ENCODE results near the gene NEURL1.

Gene NEURL1

DNA sequence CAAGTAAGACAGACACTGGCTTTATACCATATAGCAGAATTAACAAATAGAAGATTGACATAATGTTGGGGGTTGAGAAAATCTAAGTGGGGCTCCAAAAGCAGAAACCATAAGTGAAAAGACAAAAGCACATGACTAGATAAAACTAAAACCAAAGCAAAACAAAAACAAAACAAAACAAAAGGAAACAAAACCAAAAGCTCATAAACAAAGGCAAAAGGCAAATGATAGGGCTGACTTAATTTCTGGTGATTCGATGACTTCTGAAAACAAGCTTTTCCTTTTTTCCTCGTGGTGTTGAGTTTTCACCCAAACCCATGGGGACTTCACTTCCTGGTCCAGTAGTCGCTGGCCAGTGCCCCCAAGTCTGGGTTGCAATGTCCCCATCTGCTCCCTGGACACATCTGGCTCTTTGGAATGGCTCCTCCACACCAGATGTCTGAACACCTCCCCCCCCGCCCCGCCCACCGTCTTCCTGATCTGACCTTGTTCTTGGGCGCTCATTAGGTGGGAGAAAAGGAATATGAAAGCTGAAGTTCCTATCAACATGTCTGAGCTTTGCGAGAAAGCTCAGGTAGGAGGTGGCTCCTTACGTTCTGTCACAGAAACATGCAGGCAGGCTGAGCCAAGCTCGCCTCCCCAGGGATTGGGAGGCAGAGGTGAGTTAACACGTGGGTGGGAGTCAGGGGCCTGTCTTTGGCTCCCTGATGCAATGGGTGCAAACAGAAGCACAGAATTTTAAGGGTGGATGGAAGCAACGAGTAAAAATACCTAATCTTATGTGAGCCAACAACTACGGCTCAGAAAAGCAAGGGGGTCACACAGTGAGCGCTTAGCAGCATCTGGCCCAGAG lies 121.0 kb downstream of the NEURL1 start:
- H3K4me3 ChIP-seq (ENCODE audit: low read depth, low read length): no peak overlapping the region
- peak; percentile 35 for DNase-seq (ENCODE audit: low read depth)
- TF ChIP-seq MAX (IDR thresholded peaks at IDR 0.05; ENCODE audit: low read depth, low read length): no peak
- no peak for TF ChIP-seq POLR2A (IDR thresholded peaks at IDR 0.05; ENCODE audit: extremely low read depth, insufficient read length)
- TF ChIP-seq MYC (IDR thresholded peaks at IDR 0.05; ENCODE audit: low read depth, low read length): no peak
- no peak for TF ChIP-seq CTCF (IDR thresholded peaks at IDR 0.05; ENCODE audit: low read depth, low read length)

GRCh38 chr10:103616705-103617601 lies 123.4 kb downstream of the NEURL1 start:
- peak; percentile 57 for TF ChIP-seq MYC (IDR thresholded peaks at IDR 0.05; ENCODE audit: low read depth, low read length)
- TF ChIP-seq MAX (IDR thresholded peaks at IDR 0.05; ENCODE audit: low read depth, low read length): no peak
- peak overlapping the region; percentile 30 for H3K4me3 ChIP-seq (ENCODE audit: low read depth, low read length)
- DNase-seq (ENCODE audit: low read depth): peak; percentile 99

GRCh38 chr10:103617602-103618385 lies 124.3 kb downstream of the NEURL1 start:
- no peak for DNase-seq (ENCODE audit: low read depth)
- TF ChIP-seq CTCF (IDR thresholded peaks at IDR 0.05; ENCODE audit: low read depth, low read length) (no peak), MYC (IDR thresholded peaks at IDR 0.05; ENCODE audit: low read depth, low read length) (no peak), POLR2A (IDR thresholded peaks at IDR 0.05; ENCODE audit: extremely low read depth, insufficient read length) (no peak), MAX (IDR thresholded peaks at IDR 0.05; ENCODE audit: low read depth, low read length) (no peak)
- H3K4me3 ChIP-seq (ENCODE audit: low read depth, low read length): no peak overlapping the region

GRCh38 chr10:103618575-103619423 lies 125.3 kb downstream of the NEURL1 start:
- TF ChIP-seq MYC (IDR thresholded peaks at IDR 0.05; ENCODE audit: low read depth, low read length) (no peak), CTCF (IDR thresholded peaks at IDR 0.05; ENCODE audit: low read depth, low read length) (no peak), MAX (IDR thresholded peaks at IDR 0.05; ENCODE audit: low read depth, low read length) (no peak), POLR2A (IDR thresholded peaks at IDR 0.05; ENCODE audit: extremely low read depth, insufficient read length) (no peak)
- peak; percentile 88 for DNase-seq (ENCODE audit: low read depth)
- H3K4me3 ChIP-seq (ENCODE audit: low read depth, low read length): no peak overlapping the region

DNA sequence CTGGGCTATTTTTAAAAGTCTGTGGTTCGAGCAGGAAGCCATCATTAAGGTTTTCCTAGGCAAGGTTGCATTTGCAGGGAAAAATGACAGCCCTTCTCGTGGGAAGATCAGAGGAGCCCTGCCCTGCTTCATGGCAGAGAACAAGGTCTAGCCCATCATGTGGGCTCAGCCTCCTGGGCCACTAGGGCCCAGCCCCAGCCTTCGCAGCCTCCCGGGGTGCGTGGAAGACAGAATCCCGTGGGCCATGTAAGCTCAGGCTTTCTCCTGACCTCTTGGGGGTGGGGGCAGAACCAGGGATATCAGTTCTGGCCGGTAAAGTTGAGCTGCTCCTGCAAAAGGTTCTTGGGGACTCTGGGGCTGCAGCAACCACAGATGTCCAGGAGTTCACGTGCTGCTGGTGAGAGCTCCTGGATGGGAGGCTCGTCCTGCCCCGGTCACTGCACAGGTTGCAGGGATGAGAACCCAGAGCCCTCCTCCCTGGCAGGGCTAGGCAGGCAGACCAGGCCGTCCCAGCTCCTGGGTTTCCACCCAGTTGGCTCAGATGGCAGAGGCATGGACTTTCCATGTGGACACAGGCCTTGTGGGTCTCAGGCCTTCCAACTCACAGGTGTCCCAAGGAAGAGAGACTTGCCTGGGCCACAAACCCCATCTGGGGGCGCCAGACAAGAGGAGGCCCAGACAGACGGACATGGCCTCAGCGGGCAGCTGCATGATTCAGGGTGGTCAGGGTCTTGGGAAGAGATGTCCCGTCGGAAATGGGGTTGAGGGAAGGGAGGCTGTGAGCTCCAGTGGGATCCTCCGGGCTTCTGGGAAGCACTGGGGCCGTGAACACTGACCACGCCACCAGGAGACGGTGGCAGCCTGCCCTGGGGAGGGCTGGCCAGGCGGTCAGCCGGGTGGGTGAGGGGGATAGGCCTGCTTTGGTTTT lies 126.2 kb downstream of the NEURL1 start:
- DNase-seq (ENCODE audit: low read depth): no peak
- TF ChIP-seq CTCF (IDR thresholded peaks at IDR 0.05; ENCODE audit: low read depth, low read length) (peak; percentile 19), MYC (IDR thresholded peaks at IDR 0.05; ENCODE audit: low read depth, low read length) (no peak)
- H3K4me3 ChIP-seq (ENCODE audit: low read depth, low read length): no peak overlapping the region

Measured in NB4 (cell line).